Neural crest cell (in vitro differentiated cells): ENCODE results near the gene AK8. TPM values are rescaled to one million over a fixed set of nuclear protein-coding genes. Genes with fewer than 3 reads are reported as not detected.
"Not testable (repeated sequence)": the region's sequence is repeated elsewhere in the genome, so short reads cannot be mapped to it uniquely, and the experiment has no call there.

Experiments
- DNase-seq: peaks from one replicate; pipeline ENCODE4 v3.0.0; 2021; ENCODE audit warnings: low read depth, mixed read lengths, low spot score
- H3K27ac Mint-ChIP-seq: one replicate; pipeline ENCODE4 v1.8.0; 2021; ENCODE audit warnings: mild to moderate bottlenecking, mixed read lengths; ENCODE audit not compliant: unreplicated experiment
- H3K27me3 Mint-ChIP-seq: 2 replicates; pipeline ENCODE4 v1.8.0; 2021; ENCODE audit warnings: low read depth, mild to moderate bottlenecking, mixed read lengths
- H3K36me3 Mint-ChIP-seq: 2 replicates; pipeline ENCODE4 v1.8.0; 2021; ENCODE audit warnings: low read depth, mild to moderate bottlenecking, mixed read lengths
- H3K4me1 Mint-ChIP-seq: 2 replicates; pipeline ENCODE4 v1.8.0; 2021; ENCODE audit warnings: mixed read lengths
- H3K4me3 Mint-ChIP-seq: one replicate; pipeline ENCODE4 v1.8.0; 2021; ENCODE audit warnings: mild to moderate bottlenecking, mixed read lengths
- H3K9me3 Mint-ChIP-seq: 2 replicates; pipeline ENCODE4 v1.8.0; 2021; ENCODE audit warnings: mixed read lengths
- CTCF ChIP-seq: fragments of 200-600 bp; sonication (generic); conservative IDR thresholded peaks from 2 replicates; pipeline ENCODE4 v1.5.0; 2021; ENCODE audit warnings: antibody characterized with exemption, mild to moderate bottlenecking
- total RNA-seq: library from RNA; stranded (reverse); gene quantifications from 2 replicates; pipeline ENCODE4 v1.2.1, GENCODE V29; 2021

Gene AK8
- total RNA-seq, 1 donor from 2014 or later: 0.96 TPM

DNA sequence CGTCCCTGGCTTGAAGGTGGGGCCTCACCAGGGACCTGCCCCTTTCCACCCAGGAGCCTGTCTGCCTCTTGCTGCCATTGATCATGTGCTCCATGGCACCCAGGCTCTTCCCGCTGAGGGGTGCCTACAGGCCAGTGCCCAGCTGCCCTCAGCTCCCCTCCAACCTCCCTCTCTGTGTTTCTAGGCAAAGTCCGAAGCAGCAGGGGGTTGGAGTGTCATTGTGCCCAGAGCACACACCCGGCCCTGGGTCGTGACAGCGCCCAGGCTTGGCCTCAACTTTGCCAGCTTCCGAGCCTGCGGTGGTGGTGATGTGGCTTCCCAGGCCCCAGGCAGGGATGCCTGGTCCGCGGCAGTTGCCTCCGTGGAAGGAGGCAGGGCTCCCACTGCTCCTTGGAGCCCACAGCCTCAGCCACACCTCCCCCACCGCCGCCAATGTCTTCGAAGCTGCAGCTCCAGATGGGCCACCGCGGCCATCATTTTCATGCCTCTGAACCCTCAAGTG, 155.5 kb downstream of the AK8 start:
- H3K36me3 Mint-ChIP-seq: no peaks in the 10 kb centered on the region
- H3K27ac Mint-ChIP-seq: no peak overlapping the region
- H3K4me3 Mint-ChIP-seq: no peak overlapping the region
- no peaks in the 10 kb centered on the region for H3K9me3 Mint-ChIP-seq
- TF ChIP-seq CTCF: no peak
- no peak for DNase-seq
- peaks cover 10% of the 10 kb centered on the region for H3K27me3 Mint-ChIP-seq
- peaks cover 9% of the 10 kb centered on the region for H3K4me1 Mint-ChIP-seq

DNA sequence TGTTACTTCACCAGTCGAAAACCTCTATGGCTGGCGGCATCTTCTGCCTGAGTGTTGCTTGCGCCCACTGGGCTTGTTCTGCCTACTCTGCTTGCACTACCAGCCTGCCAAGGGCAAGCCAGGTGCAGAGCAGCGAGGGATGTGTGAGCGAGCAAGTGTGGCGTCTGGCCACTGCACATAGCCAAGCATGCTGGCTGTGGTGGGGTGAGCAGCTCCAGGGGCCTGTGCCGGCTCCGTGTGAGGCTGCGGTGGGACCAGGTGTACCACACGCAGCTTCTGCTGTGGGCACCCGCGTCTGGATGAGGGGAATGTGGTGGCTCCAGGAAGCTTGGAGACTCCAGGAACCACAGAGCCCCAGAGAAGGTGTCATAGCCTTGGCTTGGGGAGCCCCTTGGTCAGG, 156.4 kb downstream of the AK8 start:
- Mint-ChIP-seq H3K4me3 (no peak overlapping the region), H3K27me3 (peaks cover 10% of the 10 kb centered on the region), H3K9me3 (no peaks in the 10 kb centered on the region), H3K27ac (no peak overlapping the region), H3K4me1 (peaks cover 3% of the 10 kb centered on the region), H3K36me3 (no peaks in the 10 kb centered on the region)
- no peak for DNase-seq
- TF ChIP-seq CTCF: no peak

- H3K9me3 Mint-ChIP-seq, H3K4me3 Mint-ChIP-seq, H3K4me1 Mint-ChIP-seq, H3K27me3 Mint-ChIP-seq, H3K36me3 Mint-ChIP-seq, H3K27ac Mint-ChIP-seq, DNase-seq: not testable (repeated sequence)
Measured at GRCh38 chr9:132718381-132718928, 159.6 kb downstream of the AK8 start.

- TF ChIP-seq CTCF: no peak
- Mint-ChIP-seq H3K9me3 (peaks cover 3% of the 10 kb centered on the region), H3K4me1 (no peaks in the 10 kb centered on the region), H3K36me3 (no peaks in the 10 kb centered on the region), H3K4me3 (no peak overlapping the region), H3K27me3 (peaks cover 10% of the 10 kb centered on the region), H3K27ac (no peak overlapping the region)
- DNase-seq: no peak
Measured at GRCh38 chr9:132717326-132717945, 160.6 kb downstream of the AK8 start.

DNA sequence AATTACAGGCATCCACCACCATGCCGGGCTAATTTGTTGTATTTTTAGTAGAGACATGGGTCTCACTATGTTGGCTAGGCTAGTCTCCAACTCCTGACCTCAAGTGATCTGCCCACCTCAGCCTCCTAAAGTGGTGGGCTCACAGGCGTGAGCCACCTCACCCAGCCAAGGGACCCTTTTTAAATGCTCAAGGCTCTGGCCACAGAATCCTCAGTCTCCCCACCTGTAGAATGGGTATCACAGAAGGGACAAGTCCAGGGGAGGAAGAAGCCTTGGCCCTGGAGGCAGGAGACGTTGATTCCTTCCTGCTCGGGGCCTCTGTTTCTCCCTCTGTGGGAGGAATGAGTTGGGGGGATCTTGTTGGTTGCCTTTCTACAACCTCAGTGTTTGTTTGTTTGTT, 162.1 kb downstream of the AK8 start:
- DNase-seq: no peak
- H3K9me3 Mint-ChIP-seq: peaks cover 3% of the 10 kb centered on the region
- H3K27ac Mint-ChIP-seq: no peak overlapping the region
- H3K27me3 Mint-ChIP-seq: peaks cover 10% of the 10 kb centered on the region
- H3K4me3 Mint-ChIP-seq: no peak overlapping the region
- no peaks in the 10 kb centered on the region for H3K36me3 Mint-ChIP-seq
- TF ChIP-seq CTCF: no peak
- H3K4me1 Mint-ChIP-seq: no peaks in the 10 kb centered on the region

DNA sequence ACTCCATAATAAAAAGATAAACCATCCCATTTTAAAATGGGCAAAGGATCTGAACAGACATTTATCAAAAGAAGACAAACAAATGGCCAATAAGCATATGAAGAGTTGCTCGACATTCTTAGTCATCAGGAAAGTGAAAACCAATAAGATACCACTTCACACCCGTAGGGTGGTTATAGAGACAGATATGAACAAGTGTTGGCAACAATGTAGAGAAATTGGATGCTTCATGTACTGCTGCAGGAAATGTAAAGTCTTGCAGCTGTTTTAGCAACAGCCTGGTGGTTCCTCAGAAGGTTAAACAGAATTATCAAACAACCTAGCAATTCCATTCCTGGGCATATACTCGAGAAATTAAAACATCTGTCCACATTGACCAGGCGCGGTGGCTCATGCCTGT, 165.3 kb downstream of the AK8 start:
- H3K27me3 Mint-ChIP-seq: peaks cover under 1% of the 10 kb centered on the region
- no peak for TF ChIP-seq CTCF
- peaks cover 3% of the 10 kb centered on the region for H3K9me3 Mint-ChIP-seq
- H3K36me3 Mint-ChIP-seq: no peaks in the 10 kb centered on the region
- DNase-seq: no peak
- H3K4me3 Mint-ChIP-seq: no peak overlapping the region
- no peaks in the 10 kb centered on the region for H3K4me1 Mint-ChIP-seq
- H3K27ac Mint-ChIP-seq: no peak overlapping the region
